ENCODE measurements around the gene HERC2.

The HERC2 gene

GRCh38 chr15:28133281-28133680 lies 188.7 kb downstream of the HERC2 start:
- TF ChIP-seq CTCF (IDR thresholded peaks at IDR 0.05; ENCODE audit: low read depth, low read length) = no peak
- no peak overlapping the region for H3K4me3 ChIP-seq (ENCODE audit: low read depth, low read length)

DNA sequence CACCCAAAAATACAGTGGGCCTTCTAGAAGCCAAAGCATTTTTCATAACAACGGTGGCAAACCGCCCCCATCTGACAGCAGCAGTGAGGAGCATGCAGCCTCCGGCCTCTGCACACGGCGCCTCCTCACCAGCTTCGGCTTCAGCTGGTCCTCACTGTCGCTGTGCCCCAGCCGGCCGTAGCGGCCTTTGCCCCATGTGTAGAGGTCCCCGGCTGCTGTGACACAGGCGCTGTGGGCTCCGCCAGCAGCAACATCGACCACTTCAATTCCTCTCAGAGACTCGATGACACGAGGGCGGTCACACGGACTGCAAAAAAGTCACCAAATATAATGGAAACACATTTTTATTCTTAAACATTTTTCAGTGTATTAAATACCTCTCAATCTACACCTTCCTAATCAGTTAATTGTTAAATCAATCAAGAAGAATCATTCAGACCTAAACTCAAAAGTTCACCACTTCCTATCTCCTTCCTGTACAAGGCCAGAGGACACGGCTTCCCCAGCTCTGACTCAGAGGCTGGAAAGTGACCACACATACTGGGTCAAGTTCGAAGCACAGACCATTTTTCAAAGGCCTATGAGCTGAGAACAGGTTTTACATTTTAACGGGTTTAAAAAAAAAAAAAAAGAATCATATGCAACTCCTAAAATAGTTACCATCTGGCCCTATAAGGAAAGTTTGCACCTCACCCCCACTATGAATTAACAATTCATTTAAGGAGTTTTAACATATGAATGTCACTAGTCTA lies 189.3 kb downstream of the HERC2 start:
- TF ChIP-seq CTCF (IDR thresholded peaks at IDR 0.05; ENCODE audit: low read depth, low read length) = no peak

GRCh38 chr15:28131946-28132345 lies 190.0 kb downstream of the HERC2 start:
- no peak overlapping the region for H3K4me3 ChIP-seq (ENCODE audit: low read depth, low read length)
- no peak for TF ChIP-seq CTCF (IDR thresholded peaks at IDR 0.05; ENCODE audit: low read depth, low read length)

More for the DNA sequence above, 189.3 kb downstream of the HERC2 start:
- no peak overlapping the region for H3K4me3 ChIP-seq (ENCODE audit: low read depth, low read length)

- TF ChIP-seq CTCF (IDR thresholded peaks at IDR 0.05; ENCODE audit: low read depth, low read length) = no peak
- H3K4me3 ChIP-seq (ENCODE audit: low read depth, low read length) = no peak overlapping the region
Measured at GRCh38 chr15:28131400-28131799, 190.6 kb downstream of the HERC2 start.

- no peak for TF ChIP-seq CTCF (IDR thresholded peaks at IDR 0.05; ENCODE audit: low read depth, low read length)
- no peak overlapping the region for H3K4me3 ChIP-seq (ENCODE audit: low read depth, low read length)
Measured at GRCh38 chr15:28130651-28131050, 191.3 kb downstream of the HERC2 start.

- no peak for TF ChIP-seq CTCF (IDR thresholded peaks at IDR 0.05; ENCODE audit: low read depth, low read length)
- no peak overlapping the region for H3K4me3 ChIP-seq (ENCODE audit: low read depth, low read length)
Measured at GRCh38 chr15:28129231-28129848, 192.6 kb downstream of the HERC2 start.

DNA sequence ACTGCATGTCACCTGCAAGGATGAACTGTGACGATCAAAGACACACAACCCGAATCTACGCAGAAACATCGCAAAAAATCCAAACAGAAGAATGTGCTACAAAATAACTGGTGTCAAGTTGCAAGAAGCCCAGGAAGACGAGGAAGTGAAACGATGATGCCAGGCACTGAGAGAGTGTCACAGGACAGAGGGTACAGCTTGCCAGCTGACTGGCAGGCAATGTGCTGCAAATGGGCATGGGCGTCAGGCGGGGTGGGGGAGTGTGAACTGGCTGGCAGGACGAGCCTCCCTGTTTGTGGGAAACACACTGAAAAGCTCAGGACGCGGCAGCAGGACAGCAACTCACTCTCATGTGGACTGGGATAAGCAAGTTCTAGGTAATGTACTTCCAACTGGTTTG lies 193.9 kb downstream of the HERC2 start:
- H3K4me3 ChIP-seq (ENCODE audit: low read depth, low read length) = no peak overlapping the region
- no peak for TF ChIP-seq CTCF (IDR thresholded peaks at IDR 0.05; ENCODE audit: low read depth, low read length)

All from WI38 (cell line).